Metanephros (tissue), 2 donors: ENCODE data around the gene SOAT2. TPM values are rescaled to one million over a fixed set of nuclear protein-coding genes. Genes with fewer than 3 reads are reported as not detected.

ENCODE experiments used
- small RNA-seq: library from RNA; depleted of rRNA; stranded (forward); fragments of <200 nt; gene quantifications from one replicate; pipeline ENCODE3, GENCODE V24; 2014; ENCODE audit warnings: low replicate concordance
- total RNA-seq: library from RNA; depleted of rRNA; stranded (reverse); fragments of >200 nt; gene quantifications from one replicate; pipeline ENCODE4 v1.2.3, GENCODE V29; 2014

The SOAT2 gene
- 0.41 TPM for total RNA-seq

GRCh38 chr12:53102883-53103807, at the start of gene SOAT2:
SOAT2 (plus strand) TSS chr12:53103486; CDS start chr12:53103578, 92 bp downstream.

GRCh38 chr12:53079226-53080117, 23.8 kb upstream of the SOAT2 start, which contains the start of gene SPRYD3:
SPRYD3 (minus strand) TSS chr12:53079390; CDS start chr12:53079333, 57 bp downstream.

GRCh38 chr12:53097564-53098353, 5.5 kb upstream of the SOAT2 start, which contains the start of gene IGFBP6:
IGFBP6 (plus strand) TSS chr12:53097667; CDS start chr12:53097718, 51 bp downstream.

Small RNA genes within 50 kb of the gene (small RNA-seq; reads per million reads assigned to genes)
- gene HIGD1AP1 (not detected), gene MIR6757 (not detected), gene RNU6-333P (not detected)

Other genes starting within 250 kb of the SOAT2 start
- 177 TPM for gene KRT8, start 198.4 kb upstream of the SOAT2 start, total RNA-seq
- gene KRT18, start 154.4 kb upstream of the SOAT2 start, total RNA-seq: 109 TPM
- 612 TPM for gene EIF4B, start 97.0 kb upstream of the SOAT2 start, total RNA-seq
- 106 TPM for gene TNS2, start 53.4 kb upstream of the SOAT2 start, total RNA-seq
- 15.9 TPM for gene SPRYD3, start 24.1 kb upstream of the SOAT2 start, total RNA-seq
- 32.1 TPM for gene IGFBP6, start 5.8 kb upstream of the SOAT2 start, total RNA-seq
- 27.2 TPM for gene ZNF740, start 77.2 kb downstream of the SOAT2 start, total RNA-seq
- 74.5 TPM for gene CSAD, start 77.4 kb downstream of the SOAT2 start, total RNA-seq
- 3.7 TPM for gene ITGB7, start 103.8 kb downstream of the SOAT2 start, total RNA-seq
- 38.4 TPM for gene RARG, start 128.7 kb downstream of the SOAT2 start, total RNA-seq
- 9.9 TPM for gene ESPL1, start 164.8 kb downstream of the SOAT2 start, total RNA-seq
- gene PFDN5, start 192.1 kb downstream of the SOAT2 start, total RNA-seq: 462 TPM
- gene MYG1, start 196.2 kb downstream of the SOAT2 start, total RNA-seq: 36.9 TPM
- 57.4 TPM for gene AAAS, start 218.1 kb downstream of the SOAT2 start, total RNA-seq
- 0.23 TPM for gene SP7, start 232.9 kb downstream of the SOAT2 start, total RNA-seq